Suprapubic skin (tissue), 3 donors: ENCODE results near the gene ALOXE3.

Experiments used
- CTCF ChIP-seq, 2 donors: fragments of 200-600 bp in 1 of 2; fragments of 450-650 bp in 1 of 2; sonication (generic) in 1 of 2; IDR thresholded peaks; one replicate each; pipeline ENCODE4 v1.5.1; 2016 to 2019; ENCODE audit warnings: antibody characterized with exemption in 2 of 2, mild to moderate bottlenecking in 1 of 2, moderate library complexity in 1 of 2
- POLR2AphosphoS5 ChIP-seq, 3 donors: sonication (generic); formaldehyde crosslinking; IDR thresholded peaks; one replicate each; pipeline ENCODE4 v1.6.1; 2017; ENCODE audit warnings: antibody characterized with exemption in 3 of 3

DNA sequence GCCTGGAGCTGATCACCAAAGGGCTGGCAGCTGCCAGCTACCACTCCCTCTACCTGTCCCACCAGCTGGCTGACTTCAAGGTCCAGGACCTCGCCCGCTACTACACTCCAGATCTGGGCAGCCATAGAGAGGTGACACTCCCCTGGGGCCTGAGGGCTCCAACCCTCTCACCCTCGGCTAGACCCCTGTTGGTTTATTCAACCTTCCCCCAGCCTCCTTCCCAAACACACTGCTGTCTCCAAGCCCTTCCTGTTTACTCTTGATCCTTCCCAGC is 48.8 kb downstream of the ALOXE3 start:
- TF ChIP-seq CTCF (IDR thresholded peaks at IDR 0.05) (no peak), POLR2AphosphoS5 (IDR thresholded peaks at IDR 0.05) (no peak)
